H4 (cell line): ENCODE data around the gene RASSF1. TPM values are rescaled to one million over a fixed set of nuclear protein-coding genes. Genes with fewer than 3 reads are reported as not detected.
"Not testable (repeated sequence)": the region's sequence is repeated elsewhere in the genome, so short reads cannot be mapped to it uniquely, and the experiment has no call there.

Experiments used
- DNase-seq: peaks from one replicate; pipeline ENCODE4 v3.0.0-alpha.2; 2015; ENCODE audit warnings: low spot score
- total RNA-seq: library from RNA; depleted of rRNA; stranded (reverse); fragments of >200 nt; shearing (Covaris generic); gene quantifications from 2 replicates; pipeline ENCODE4 v1.2.3, GENCODE V29; 2014

Gene RASSF1
- total RNA-seq, 1 experiment from 2014 or later, result 4.2 TPM

- no peak for DNase-seq
Measured at GRCh38 chr3:50323614-50324199, 16.9 kb downstream of the RASSF1 start.

- DNase-seq, result no peak
Measured at GRCh38 chr3:50323092-50323600, 17.5 kb downstream of the RASSF1 start.

DNA sequence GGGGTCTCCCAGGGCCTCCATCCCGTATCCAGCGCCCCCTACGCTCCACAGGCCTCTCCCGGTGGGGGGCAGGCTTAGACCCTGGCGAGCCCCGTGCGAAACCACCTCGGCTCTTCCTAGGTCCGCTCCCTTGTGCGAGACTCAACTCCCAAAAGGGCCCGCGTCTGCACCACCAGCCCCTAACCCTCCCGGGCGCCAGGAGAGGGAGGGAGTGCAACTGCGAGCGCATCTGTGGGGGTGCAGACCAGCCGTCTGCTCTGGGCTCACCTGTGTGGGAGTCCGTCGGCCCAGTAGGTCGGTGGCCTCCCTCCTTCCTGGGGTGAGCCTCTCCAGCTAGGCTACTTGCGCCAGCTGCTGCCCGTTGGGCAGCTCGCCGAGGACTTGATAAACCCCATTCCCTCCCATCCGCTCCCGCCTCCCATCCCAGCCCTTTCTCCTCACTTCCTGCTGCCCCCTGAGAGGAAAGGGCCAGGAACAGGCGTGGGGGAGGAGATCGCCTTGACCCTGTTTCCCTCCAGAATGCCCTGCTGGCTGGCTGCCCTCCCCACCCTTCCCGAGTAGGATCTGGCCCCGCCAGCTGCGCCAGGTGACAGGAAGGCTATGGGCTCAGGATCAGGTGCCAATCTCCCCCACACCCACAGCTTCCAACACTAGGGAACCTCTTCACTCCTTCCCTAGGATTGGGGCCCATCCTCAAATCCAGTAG lies 18.1 kb downstream of the RASSF1 start, which contains the start of gene HYAL2:
TSS of gene HYAL2 (minus strand) at position 360 of the 706 bp plus-strand sequence. CDS start 2,256 bp downstream, outside the sequence.
- DNase-seq, result no peak

GRCh38 chr3:50322115-50322385 lies 18.6 kb downstream of the RASSF1 start:
- DNase-seq, result no peak

DNA sequence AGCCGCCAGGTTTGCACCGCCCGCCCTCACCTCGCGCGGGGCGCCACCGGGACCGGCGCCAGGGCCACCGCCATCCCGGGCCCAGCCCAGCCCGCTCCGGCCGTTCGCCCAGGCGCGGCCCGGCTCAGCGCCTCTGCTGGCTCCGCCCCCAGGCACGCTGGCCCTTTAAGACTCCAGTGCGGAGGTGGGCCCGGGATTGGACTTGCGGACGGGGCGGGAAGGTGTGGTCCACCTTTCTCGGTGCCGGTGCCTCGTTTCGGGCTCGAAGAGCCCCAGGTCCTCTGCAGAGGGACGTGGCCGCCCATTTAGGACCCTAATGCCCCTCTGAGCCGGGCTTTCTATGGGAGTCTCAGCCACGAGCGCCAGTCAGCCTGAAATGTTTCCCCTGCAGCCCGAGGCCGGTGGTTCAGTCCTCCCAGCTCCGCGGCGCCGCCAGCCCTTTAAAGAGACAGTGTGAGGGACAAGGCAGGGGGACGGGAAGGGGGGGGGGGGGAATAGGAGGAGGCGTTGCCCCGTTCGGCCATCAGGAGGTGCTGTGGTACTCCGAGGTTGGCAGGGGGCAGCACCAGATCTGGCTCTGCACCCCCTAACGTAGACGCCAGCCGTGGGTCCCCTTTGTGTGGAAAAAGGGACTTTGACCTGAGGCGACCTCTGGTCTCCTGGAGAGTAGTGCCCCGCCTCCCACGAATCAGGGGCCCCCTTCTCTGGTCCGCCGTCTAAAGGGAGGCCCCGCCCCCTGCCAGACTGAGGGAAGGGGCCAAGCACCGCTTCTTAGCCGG lies 19.1 kb downstream of the RASSF1 start:
- DNase-seq, result peak; percentile 75

- DNase-seq, result no peak
Measured at GRCh38 chr3:50320853-50321335, 19.7 kb downstream of the RASSF1 start.

GRCh38 chr3:50319894-50320625 lies 20.6 kb downstream of the RASSF1 start:
- no peak for DNase-seq

DNA sequence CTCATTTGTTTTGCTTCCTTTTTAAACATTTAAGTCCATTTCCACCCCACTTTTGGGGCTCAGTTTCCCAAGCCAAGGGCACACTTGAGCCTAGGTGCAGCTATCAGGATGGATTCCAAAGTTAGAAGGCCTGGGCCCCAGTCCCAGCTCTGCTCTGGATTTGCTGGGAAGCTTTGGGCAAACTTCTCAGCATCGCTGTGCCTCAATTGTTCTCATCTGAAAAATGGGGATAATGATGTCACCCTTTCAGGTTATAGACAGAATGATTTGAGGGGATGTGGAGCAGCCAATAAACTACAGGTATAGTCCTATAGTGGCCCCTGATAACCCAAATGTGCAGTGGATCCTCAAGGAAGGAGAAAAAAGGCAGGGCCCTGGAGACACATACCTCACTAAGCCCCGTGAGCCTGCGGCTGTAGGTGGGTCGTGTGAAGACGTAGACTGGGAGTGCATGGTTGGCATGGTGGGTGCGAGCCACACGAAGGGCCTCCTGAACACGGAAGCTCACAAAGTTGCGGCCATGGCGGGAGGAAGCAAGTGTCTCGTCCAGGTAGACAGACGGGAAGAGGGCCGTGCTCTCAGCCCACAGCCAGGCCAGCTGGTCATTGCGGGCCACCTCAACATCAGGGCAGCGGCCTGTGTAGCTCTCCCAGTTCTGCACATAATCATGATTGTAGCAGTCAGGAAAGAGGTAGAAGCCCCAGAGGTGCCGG lies 21.3 kb downstream of the RASSF1 start:
- DNase-seq, result no peak

DNA sequence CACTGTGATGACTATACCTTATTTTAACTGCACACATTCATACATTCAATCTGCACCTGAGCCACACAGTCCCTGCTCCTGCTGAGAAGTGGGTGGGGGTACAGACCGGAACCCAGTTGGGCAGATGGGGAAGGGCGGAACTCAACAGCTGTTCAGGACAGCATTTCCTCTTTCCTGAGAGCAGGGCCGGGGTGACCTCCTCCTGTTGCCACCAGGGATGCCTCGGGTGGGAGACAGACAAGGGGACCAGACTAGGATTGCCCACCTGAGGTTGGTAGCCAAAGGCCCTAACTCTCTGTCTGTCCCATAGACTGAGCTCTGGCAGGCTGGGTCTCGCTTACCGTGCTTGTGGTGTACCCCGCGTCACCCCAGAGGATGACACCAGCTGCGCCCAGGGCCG lies 22.0 kb downstream of the RASSF1 start:
- DNase-seq, result no peak

- DNase-seq, result no peak
Measured at GRCh38 chr3:50318163-50318562, 22.5 kb downstream of the RASSF1 start.

GRCh38 chr3:50317300-50317699 lies 23.3 kb downstream of the RASSF1 start:
- no peak for DNase-seq

DNA sequence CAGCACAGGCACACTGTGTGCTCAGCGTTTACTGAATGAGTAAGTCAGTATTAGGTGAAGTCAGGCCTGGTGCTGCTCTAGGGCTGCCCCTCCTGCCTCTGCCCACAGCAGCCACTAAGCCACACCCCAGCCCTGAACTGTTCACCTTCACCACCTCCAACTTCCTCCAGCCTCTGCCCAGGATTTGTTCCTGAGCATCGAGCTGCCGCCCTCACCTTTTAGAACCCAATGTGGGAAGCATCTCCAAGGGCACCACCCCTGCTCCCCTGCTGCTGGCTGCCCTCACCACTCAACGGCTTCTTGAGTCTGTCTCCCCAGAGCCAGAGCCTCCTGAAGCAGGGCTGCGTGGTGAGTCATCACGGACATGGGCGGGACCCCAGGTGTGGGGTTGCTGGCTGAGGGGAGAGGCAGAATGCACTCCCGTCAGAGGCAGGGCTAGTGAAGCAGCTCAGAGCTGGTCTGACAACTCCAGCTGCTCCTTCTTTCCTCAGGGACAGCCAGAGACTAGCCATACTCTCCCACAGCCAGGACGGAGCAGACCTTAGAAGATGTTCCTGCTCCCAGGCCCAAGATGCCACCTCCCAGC lies 23.9 kb downstream of the RASSF1 start:
- DNase-seq, result peak; percentile 75

DNA sequence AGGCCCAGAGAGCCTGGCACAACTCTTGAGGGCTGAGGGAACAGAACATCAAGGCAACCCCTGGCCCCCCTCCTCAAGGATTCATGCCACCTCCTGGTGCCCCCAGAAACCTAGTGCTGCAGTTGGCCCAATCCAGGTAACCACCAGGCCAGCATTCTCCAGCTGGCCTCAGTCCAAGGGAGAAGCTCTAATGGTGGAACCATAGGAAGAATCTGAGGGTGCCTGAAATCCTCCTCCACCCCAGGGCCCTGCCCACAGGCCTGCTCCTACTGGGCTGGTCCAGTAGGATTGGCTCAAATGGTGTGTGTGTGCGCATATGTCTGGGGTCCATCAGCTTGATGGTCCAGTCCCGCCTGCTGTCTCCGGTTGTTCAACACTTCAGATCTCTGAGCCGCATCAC lies 25.8 kb downstream of the RASSF1 start:
- DNase-seq, result no peak

GRCh38 chr3:50314342-50314741 lies 26.3 kb downstream of the RASSF1 start:
- DNase-seq, result no peak

GRCh38 chr3:50312041-50312440 lies 28.6 kb downstream of the RASSF1 start:
- DNase-seq, result not testable (repeated sequence)

GRCh38 chr3:50304601-50305000 lies 36.0 kb downstream of the RASSF1 start:
- no peak for DNase-seq

DNA sequence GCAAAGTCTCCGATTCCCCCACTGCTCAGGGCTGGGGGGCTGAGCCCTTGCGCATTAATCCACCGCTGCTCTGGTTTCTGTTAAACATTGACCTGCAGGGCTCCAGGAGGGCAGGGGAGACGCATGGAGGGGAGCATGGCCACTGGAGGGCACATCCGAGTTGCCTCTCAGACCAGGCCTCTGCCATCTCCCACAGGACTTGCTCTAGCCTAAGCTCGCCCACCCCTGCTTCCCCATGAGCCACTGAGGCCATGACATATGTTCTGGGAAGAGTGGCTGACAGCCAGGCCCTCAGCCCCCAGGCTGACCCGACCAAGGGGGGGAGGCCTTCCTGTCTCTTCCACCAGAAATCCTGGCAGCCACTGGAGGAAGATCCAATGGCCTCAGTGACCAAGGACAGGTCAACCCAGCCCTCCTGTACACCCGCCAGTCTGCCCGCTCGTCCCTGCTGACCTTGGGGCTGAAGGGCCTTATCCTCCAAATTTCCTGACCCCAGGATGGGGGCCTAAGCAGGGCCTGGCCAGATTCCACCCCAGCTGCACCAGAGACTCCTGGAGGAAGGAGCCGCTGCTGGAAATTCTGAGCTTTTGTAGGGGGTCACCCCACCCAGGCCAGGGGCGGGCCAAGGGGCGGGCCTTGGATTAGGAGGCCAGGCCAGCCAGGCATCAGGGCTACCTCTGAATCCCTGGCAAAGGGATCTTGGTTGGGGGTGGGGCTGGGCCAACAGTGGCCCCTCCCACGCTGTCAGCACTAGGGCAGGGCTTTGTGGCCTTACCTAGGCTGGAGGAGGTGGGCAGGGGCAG lies 37.4 kb downstream of the RASSF1 start, which contains the start of gene HYAL1:
TSS of gene HYAL1 (minus strand) at position 562 of the 803 bp plus-strand sequence. CDS start 618 bp downstream, outside the sequence.
- no peak for DNase-seq

DNA sequence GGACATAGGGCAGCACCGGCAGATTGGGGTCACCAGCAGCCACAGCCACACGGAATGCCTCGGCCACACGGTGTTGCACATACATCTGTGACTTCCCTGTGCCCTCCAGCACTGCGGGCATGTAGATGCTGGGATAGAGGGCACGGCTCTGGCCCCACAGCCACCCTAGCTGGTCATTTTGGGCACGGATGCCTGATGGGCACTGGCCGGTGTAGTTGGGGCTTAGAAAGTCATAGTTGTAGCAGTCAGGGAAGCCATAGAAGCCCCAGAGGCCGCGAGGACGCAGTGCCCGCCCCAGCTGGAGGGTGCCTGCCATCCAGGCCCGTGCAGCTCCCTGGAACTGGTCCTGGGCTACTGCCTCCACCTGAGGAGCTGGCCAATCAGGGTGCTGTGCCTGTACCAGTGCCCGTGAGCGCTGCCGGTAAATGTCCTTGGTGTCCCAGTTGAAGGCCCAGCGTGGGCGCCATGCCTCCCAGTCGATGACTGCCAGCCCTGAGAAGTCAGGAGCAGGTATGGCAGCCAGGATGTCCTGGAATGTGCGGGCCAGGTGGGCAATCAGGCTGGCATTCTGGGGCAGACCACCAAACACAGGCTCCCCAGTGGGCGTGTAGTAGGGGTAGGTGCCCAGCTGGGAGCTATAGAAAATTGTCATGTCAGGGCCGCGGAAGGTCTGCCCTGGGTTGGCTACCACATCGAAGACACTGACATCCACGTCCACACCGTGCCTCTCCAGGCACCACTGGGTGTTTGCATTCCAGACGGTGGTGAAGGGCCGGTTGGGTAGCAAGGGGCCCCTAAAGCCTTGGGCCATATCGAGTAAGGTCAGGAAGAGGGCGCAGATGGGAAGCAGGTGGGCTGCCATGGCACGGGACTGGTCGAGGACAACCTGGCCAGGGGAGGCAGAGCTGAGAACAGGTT lies 38.3 kb downstream of the RASSF1 start:
- DNase-seq, result no peak
